OCI-LY7 (cell line): ENCODE results near the gene ANO1.

ENCODE experiments used
- CTCF ChIP-seq: fragments of 200-600 bp; sonication (generic); conservative IDR thresholded peaks from 2 replicates; pipeline ENCODE4 v1.5.1; 2014; ENCODE audit warnings: mild to moderate bottlenecking, antibody characterized with exemption, low read length, moderate library complexity, mixed read lengths
- EZH2phosphoT487 ChIP-seq: fragments of 200-600 bp; sonication (generic); IDR thresholded peaks from 2 replicates; pipeline ENCODE4 v1.6.1; 2018; ENCODE audit warnings: low read depth, borderline replicate concordance, mild to moderate bottlenecking, mixed run types, antibody characterized with exemption, low read length, moderate library complexity, mixed read lengths

- TF ChIP-seq CTCF (no peak), EZH2phosphoT487 (no peak)
Observed at GRCh38 chr11:70113801-70114200, 35.7 kb downstream of the ANO1 start.
